Measurements from ENCODE around the gene IPO4. TPM values are rescaled to one million over a fixed set of nuclear protein-coding genes. Genes with fewer than 3 reads are reported as not detected.
A peak's percentile ranks its signal among the peaks of the same experiment; 100 is the strongest.

Gene IPO4
- total and polyA plus RNA-seq, 2 of the 4 experiments (the other 2 are of a cell fraction), result 37.6 to 39.4 TPM

GRCh38 chr14:24146453-24146977, 42.1 kb downstream of the IPO4 start, which contains the start of gene PSME2:
TSS of gene PSME2 (minus strand) at chr14:24146610. CDS start at chr14:24146581, 29 bp downstream.
- Histone ChIP-seq H3K56ac (ENCODE audit: extremely low read depth, insufficient read depth, low read length) (peak within 1 kb of the TSS; percentile 67), H4K5ac (ENCODE audit: low read depth, low read length) (peak within 1 kb of the TSS; percentile 46), H3K14ac (replicated peaks; ENCODE audit: low read depth, low read length) (peak within 1 kb of the TSS; percentile 72), H3K9me1 (ENCODE audit: insufficient read depth, low read length) (peaks cover 15% of the 10 kb centered on the region), H3K9ac (ENCODE audit: low read depth, low read length) (peak within 1 kb of the TSS; percentile 96), H3K18ac (ENCODE audit: low read depth, low read length) (peak within 1 kb of the TSS; percentile 22; the same call in 1 of the 2 replicates), H3K4me2 (ENCODE audit: low read depth, low read length) (peak within 1 kb of the TSS; percentile 96), H2AFZ (replicated peaks; ENCODE audit: low read length, poor library complexity) (peak within 1 kb of the TSS; percentile 91), H4K20me1 (ENCODE audit: insufficient read depth, low read length) (peaks cover 10% of the 10 kb centered on the region), H3K27ac (ENCODE audit: insufficient read depth, low read length) (peak within 1 kb of the TSS; percentile 79), H4K8ac (ENCODE audit: low read depth in 2 of 2, low read length in 2 of 2) (peak within 1 kb of the TSS; percentile 2 to 81; a peak in 3 of 4 replicates), H2BK5ac (ENCODE audit: low read depth, low read length, poor library complexity, severe bottlenecking) (peak within 1 kb of the TSS; percentile 71), H3K4me1 (ENCODE audit: control insufficient read depth, insufficient read depth, low read length) (peaks cover 10% of the 10 kb centered on the region), H2BK15ac (ENCODE audit: low read depth, low read length) (peak within 1 kb of the TSS; percentile 10; the same call in 1 of the 3 replicates), H3K4ac (ENCODE audit: low read depth, low read length) (peak within 1 kb of the TSS; percentile 76), H4K91ac (ENCODE audit: insufficient read depth, low read depth, low read length) (peak within 1 kb of the TSS; percentile 75), H3K4me3 (ENCODE audit: insufficient read depth, low read depth, low read length) (peak within 1 kb of the TSS; percentile 86), H3K79me1 (ENCODE audit: low read depth in 1 of 2, low read length in 2 of 2) (peaks cover 35 to 74% of the 10 kb centered on the region in 2 experiments), H3K9me3 (ENCODE audit: control insufficient read depth, insufficient read depth, low read length) (no peaks in the 10 kb centered on the region), H3K23ac (ENCODE audit: low read depth, low read length) (peak within 1 kb of the TSS; percentile 88), H3K36me3 (ENCODE audit: control insufficient read depth, insufficient read depth, low read length) (peaks cover 25% of the 10 kb centered on the region), H2AK5ac (ENCODE audit: low read depth, low read length) (peak within 1 kb of the TSS; percentile 72), H2BK20ac (ENCODE audit: low read depth, low read length) (no peak within 1 kb of the TSS; the same call in 1 of the 2 replicates), H3K27me3 (ENCODE audit: control insufficient read depth, insufficient read depth, low read length) (no peaks in the 10 kb centered on the region), H2AK9ac (replicated peaks; ENCODE audit: low read depth, low read length, poor library complexity) (peak within 1 kb of the TSS; percentile 92), H2BK120ac (ENCODE audit: low read depth, low read length) (0 out of 2 replicates have a peak within 1 kb of the TSS, but pooled peaks have one; percentile 3)
- DNase-seq (peak; percentile 97), ATAC-seq (ENCODE audit: low read depth) (peak; percentile 85)
- in situ Hi-C loops (cut with MboI; ENCODE audit: low sequenced_read_pairs) (loop anchor here (25.0 kb wide), 2 partner anchors 834 to 1059 kb away; partner anchors contain the start of genes ACIN1, BCL2L2, C14orf119 and PABPN1), intact Hi-C loops (cut with micrococcal nuclease) (loop anchor here (2.0 kb wide), 1 partner anchor 150 kb away; no protein-coding TSS in a partner anchor), dilution Hi-C loops (cut with HindIII; ENCODE audit: low sequenced_read_pairs, unreplicated experiment) (no loop called here)
- TF ChIP-seq CTCF (conservative IDR thresholded peaks at IDR 0.05; ENCODE audit: low read depth, low read length) (no peak), MXI1 (IDR thresholded peaks at IDR 0.05; ENCODE audit: borderline replicate concordance, low read depth, low read length) (peak; percentile 88), POLR2A (IDR thresholded peaks at IDR 0.05; ENCODE audit: low read depth, low read length) (peak; percentile 66; the same call in 1 of the 2 replicates), MAZ (IDR thresholded peaks at IDR 0.05; ENCODE audit: borderline replicate concordance, low read depth, low read length) (peak; percentile 89; the same call in 1 of the 2 replicates)
- ChIA-PET POLR2A (ENCODE audit: unreplicated experiment) (interaction anchor here (1.0 to 1.4 kb wide), 2 partner anchors 10 to 33 kb away, joined by 3 to 6 read pairs; partner anchors contain the start of genes DCAF11, NRL and PSME1), CTCF (interaction anchor here (0.6 to 1.5 kb wide), 5 partner anchors 10 to 63 kb away, joined by 3 read pairs; partner anchors contain the start of gene IRF9)
- no TSS peak for BruUV-seq (replicated peaks)
- 0% methylated on average over 3 of the region's 25 CpGs; no CpG with 5 or more reads in 1 of the 2 experiments for WGBS, 2 experiments (ENCODE audit: extremely low coverage in 2 of 2, insufficient read length in 1 of 2)
